Panc1 (cell line): ENCODE data around the gene LCT.

Experiments
- SIN3A ChIP-seq: IDR thresholded peaks from 2 replicates; pipeline ENCODE4 v1.6.1; 2012; ENCODE audit warnings: low read depth, mild to moderate bottlenecking, low read length, moderate library complexity, borderline replicate concordance; ENCODE audit not compliant: insufficient read depth
- TF ChIP-seq, protein P1 (sequence below): fragments of 450-650 bp; IDR thresholded peaks from 2 replicates; pipeline ENCODE4 v1.5.1; 2017; ENCODE audit warnings: mild to moderate bottlenecking
- TF ChIP-seq, protein P2 (sequence below), 2 experiments: IDR thresholded peaks; 2 replicates each; pipeline ENCODE4 v1.6.1; 2011 to 2012; ENCODE audit warnings: low read depth in 2 of 2, control low read depth in 1 of 2, low read length in 1 of 2, mild to moderate bottlenecking in 1 of 2, moderate library complexity in 1 of 2; ENCODE audit not compliant: insufficient read depth in 1 of 2

DNA sequence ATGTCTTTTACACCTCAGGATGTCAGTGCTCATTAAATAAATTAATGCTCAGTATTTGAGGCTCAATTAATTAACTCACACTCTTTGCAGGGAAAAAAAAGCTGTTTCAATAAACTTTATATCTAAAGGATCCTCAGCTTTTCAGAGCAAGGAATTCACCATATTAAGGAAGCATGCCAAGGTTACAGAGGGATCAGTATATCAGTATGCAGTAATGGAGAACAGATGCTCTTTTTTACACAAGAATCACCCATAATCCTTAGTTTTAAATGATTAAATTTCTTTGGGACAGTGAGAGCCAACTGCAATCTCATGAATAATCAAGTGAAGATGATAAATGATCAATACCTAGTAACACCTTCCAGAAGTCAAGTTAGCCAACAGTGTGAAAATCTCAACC lies 14.9 kb upstream of the LCT start:
- TF ChIP-seq, protein P1, sequence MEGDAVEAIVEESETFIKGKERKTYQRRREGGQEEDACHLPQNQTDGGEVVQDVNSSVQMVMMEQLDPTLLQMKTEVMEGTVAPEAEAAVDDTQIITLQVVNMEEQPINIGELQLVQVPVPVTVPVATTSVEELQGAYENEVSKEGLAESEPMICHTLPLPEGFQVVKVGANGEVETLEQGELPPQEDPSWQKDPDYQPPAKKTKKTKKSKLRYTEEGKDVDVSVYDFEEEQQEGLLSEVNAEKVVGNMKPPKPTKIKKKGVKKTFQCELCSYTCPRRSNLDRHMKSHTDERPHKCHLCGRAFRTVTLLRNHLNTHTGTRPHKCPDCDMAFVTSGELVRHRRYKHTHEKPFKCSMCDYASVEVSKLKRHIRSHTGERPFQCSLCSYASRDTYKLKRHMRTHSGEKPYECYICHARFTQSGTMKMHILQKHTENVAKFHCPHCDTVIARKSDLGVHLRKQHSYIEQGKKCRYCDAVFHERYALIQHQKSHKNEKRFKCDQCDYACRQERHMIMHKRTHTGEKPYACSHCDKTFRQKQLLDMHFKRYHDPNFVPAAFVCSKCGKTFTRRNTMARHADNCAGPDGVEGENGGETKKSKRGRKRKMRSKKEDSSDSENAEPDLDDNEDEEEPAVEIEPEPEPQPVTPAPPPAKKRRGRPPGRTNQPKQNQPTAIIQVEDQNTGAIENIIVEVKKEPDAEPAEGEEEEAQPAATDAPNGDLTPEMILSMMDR = no peak
- TF ChIP-seq, protein P2, sequence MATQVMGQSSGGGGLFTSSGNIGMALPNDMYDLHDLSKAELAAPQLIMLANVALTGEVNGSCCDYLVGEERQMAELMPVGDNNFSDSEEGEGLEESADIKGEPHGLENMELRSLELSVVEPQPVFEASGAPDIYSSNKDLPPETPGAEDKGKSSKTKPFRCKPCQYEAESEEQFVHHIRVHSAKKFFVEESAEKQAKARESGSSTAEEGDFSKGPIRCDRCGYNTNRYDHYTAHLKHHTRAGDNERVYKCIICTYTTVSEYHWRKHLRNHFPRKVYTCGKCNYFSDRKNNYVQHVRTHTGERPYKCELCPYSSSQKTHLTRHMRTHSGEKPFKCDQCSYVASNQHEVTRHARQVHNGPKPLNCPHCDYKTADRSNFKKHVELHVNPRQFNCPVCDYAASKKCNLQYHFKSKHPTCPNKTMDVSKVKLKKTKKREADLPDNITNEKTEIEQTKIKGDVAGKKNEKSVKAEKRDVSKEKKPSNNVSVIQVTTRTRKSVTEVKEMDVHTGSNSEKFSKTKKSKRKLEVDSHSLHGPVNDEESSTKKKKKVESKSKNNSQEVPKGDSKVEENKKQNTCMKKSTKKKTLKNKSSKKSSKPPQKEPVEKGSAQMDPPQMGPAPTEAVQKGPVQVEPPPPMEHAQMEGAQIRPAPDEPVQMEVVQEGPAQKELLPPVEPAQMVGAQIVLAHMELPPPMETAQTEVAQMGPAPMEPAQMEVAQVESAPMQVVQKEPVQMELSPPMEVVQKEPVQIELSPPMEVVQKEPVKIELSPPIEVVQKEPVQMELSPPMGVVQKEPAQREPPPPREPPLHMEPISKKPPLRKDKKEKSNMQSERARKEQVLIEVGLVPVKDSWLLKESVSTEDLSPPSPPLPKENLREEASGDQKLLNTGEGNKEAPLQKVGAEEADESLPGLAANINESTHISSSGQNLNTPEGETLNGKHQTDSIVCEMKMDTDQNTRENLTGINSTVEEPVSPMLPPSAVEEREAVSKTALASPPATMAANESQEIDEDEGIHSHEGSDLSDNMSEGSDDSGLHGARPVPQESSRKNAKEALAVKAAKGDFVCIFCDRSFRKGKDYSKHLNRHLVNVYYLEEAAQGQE (IDR thresholded peaks at IDR 0.05; ENCODE audit: insufficient read depth in 1 of 2, low read depth in 2 of 2, low read length in 1 of 2) = no peak
- TF ChIP-seq SIN3A = no peak
